OCI-LY3 (cell line): ENCODE data around the gene MYPN.

Experiments
- H2AFZ ChIP-seq: fragments of 200-600, 300-600 bp; shearing (Covaris generic); 2 replicates; pipeline ENCODE4 v1.6.0; 2014; ENCODE audit warnings: antibody characterized with exemption, low read depth, low read length
- H3K27ac ChIP-seq: fragments of 200-600, 300-600 bp; sonication (generic); 2 replicates; pipeline ENCODE4 v1.5.1; 2014; ENCODE audit warnings: mild to moderate bottlenecking, low read length, moderate library complexity, mixed read lengths
- H3K27me3 ChIP-seq: fragments of 200-600, 300-600 bp; sonication (generic); 2 replicates; pipeline ENCODE4 v1.6.1; 2014; ENCODE audit warnings: low read depth, low read length, mixed read lengths
- H3K36me3 ChIP-seq: fragments of 200-600, 300-600 bp; sonication (generic); replicated peaks from 2 replicates; pipeline ENCODE3; 2014; ENCODE audit warnings: low read depth, low read length, mixed read lengths
- H3K4me1 ChIP-seq: fragments of 300-600, 200-600 bp; sonication (generic); 2 replicates; pipeline ENCODE4 v1.6.1; 2014; ENCODE audit warnings: low read length, mixed read lengths
- H3K4me2 ChIP-seq: fragments of 200-600, 300-600 bp; sonication (generic); 2 replicates; pipeline ENCODE4 v1.6.1; 2014; ENCODE audit warnings: low read length, mixed read lengths
- H3K4me3 ChIP-seq: fragments of 300-600, 200-600 bp; sonication (generic); 2 replicates; pipeline ENCODE4 v1.5.1; 2014; ENCODE audit warnings: antibody characterized with exemption, mild to moderate bottlenecking, low read length, moderate library complexity
- H3K79me2 ChIP-seq: fragments of 300-600, 200-600 bp; shearing (Covaris generic); 2 replicates; pipeline ENCODE4 v1.6.1; 2014; ENCODE audit warnings: mild to moderate bottlenecking, low read length, mixed read lengths
- H3K9ac ChIP-seq: fragments of 300-600, 200-600 bp; shearing (Covaris generic); 2 replicates; pipeline ENCODE4 v1.6.0; 2014; ENCODE audit warnings: mild to moderate bottlenecking, low read length, moderate library complexity
- H3K9me3 ChIP-seq: fragments of 200-600, 300-600 bp; shearing (Covaris generic); 2 replicates; pipeline ENCODE4 v1.6.1; 2014; ENCODE audit warnings: low read length, mixed read lengths; ENCODE audit not compliant: insufficient read depth
- H4K20me1 ChIP-seq: fragments of 200-600, 300-600 bp; sonication (generic); 2 replicates; pipeline ENCODE4 v1.6.1; 2016; ENCODE audit warnings: low read length, mixed read lengths; ENCODE audit not compliant: insufficient read depth
- EZH2phosphoT487 ChIP-seq: fragments of 200-600 bp; shearing (Covaris generic); IDR thresholded peaks from 2 replicates; pipeline ENCODE4 v1.6.1; 2018; ENCODE audit warnings: antibody characterized with exemption, mixed run types, low read depth
- TF ChIP-seq, protein P1 (sequence below): fragments of 200-600, 300-600 bp; sonication (generic); IDR thresholded peaks from 2 replicates; pipeline ENCODE4 v1.5.1; 2014; ENCODE audit warnings: antibody characterized with exemption, low read length, low read depth

Gene MYPN

DNA sequence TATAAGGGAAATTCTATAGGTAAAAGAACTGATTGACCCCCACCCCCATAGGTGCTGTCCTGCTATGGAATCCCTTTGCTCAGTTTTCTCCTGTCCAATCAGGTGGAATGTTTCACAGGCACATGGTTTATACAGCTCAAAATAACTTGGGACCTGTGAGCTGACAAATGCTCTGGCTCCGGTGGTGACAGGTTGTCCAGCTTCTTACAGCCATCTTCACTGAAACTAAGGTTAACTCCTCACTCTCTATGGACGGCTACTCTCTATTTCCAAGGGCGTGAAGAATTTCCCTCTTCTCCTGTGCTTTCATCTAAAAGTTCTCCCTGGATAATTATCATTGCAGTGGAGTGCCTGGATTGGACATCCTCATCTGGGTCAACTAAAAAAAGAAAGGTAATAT is at the start of gene MYPN:
Gene MYPN, plus strand, starts transcription at position 158 of the 400 bp plus-strand sequence. CDS start 11,951 bp downstream, outside the sequence.
- TF ChIP-seq EZH2phosphoT487, result no peak
- Histone ChIP-seq H3K36me3 (no peaks in the 10 kb centered on the region), H3K9me3 (no peaks in the 10 kb centered on the region), H3K9ac (no peak within 1 kb of the TSS), H3K4me2 (no peak within 1 kb of the TSS), H3K79me2 (no peaks in the 10 kb centered on the region), H3K4me3 (no peak within 1 kb of the TSS), H4K20me1 (no peaks in the 10 kb centered on the region), H3K4me1 (peaks cover 3% of the 10 kb centered on the region; the same call in 1 of the 2 replicates), H3K27ac (no peak within 1 kb of the TSS), H3K27me3 (no peaks in the 10 kb centered on the region), H2AFZ (no peak within 1 kb of the TSS)

GRCh38 chr10:68067029-68067428 is 42.3 kb upstream of the MYPN start:
- H3K9ac ChIP-seq, result no peak overlapping the region
- H3K9me3 ChIP-seq, result no peaks in the 10 kb centered on the region
- no peak overlapping the region for H3K27ac ChIP-seq
- no peak overlapping the region for H2AFZ ChIP-seq
- no peak overlapping the region for H3K4me3 ChIP-seq
- peaks cover 18% of the 10 kb centered on the region for H3K4me1 ChIP-seq
- H3K4me2 ChIP-seq, result no peak overlapping the region; the same call in 1 of the 2 replicates
- peaks cover 3% of the 10 kb centered on the region; the same call in 1 of the 2 replicates for H4K20me1 ChIP-seq
- TF ChIP-seq EZH2phosphoT487, result no peak
- TF ChIP-seq, protein P1, sequence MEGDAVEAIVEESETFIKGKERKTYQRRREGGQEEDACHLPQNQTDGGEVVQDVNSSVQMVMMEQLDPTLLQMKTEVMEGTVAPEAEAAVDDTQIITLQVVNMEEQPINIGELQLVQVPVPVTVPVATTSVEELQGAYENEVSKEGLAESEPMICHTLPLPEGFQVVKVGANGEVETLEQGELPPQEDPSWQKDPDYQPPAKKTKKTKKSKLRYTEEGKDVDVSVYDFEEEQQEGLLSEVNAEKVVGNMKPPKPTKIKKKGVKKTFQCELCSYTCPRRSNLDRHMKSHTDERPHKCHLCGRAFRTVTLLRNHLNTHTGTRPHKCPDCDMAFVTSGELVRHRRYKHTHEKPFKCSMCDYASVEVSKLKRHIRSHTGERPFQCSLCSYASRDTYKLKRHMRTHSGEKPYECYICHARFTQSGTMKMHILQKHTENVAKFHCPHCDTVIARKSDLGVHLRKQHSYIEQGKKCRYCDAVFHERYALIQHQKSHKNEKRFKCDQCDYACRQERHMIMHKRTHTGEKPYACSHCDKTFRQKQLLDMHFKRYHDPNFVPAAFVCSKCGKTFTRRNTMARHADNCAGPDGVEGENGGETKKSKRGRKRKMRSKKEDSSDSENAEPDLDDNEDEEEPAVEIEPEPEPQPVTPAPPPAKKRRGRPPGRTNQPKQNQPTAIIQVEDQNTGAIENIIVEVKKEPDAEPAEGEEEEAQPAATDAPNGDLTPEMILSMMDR, result no peak
- peaks cover 15% of the 10 kb centered on the region for H3K79me2 ChIP-seq
- H3K27me3 ChIP-seq, result no peaks in the 10 kb centered on the region
- H3K36me3 ChIP-seq, result peaks cover 10% of the 10 kb centered on the region

DNA sequence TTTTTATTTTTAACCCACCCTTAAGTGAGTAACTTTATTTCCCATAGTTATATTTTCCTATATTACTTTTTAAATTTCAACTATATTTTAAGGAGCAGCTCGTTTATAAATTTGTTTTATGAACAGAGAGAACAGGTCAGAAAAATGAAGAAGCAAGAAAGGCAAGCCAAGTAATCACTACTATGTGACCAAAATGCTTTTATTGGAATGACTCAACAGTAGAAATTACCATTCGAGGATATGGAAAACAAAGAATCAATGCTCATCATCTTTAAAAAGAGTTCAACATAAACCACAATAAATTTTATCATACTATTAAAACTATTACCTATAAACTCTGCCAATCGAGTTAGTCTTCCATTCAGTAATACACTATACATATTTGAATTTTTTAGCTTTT is 41.8 kb upstream of the MYPN start:
- H3K79me2 ChIP-seq, result peaks cover 19% of the 10 kb centered on the region
- no peak for TF ChIP-seq EZH2phosphoT487
- TF ChIP-seq, protein P1, result no peak
- no peak overlapping the region for H3K4me3 ChIP-seq
- no peak overlapping the region for H3K27ac ChIP-seq
- peaks cover 3% of the 10 kb centered on the region; the same call in 1 of the 2 replicates for H4K20me1 ChIP-seq
- H3K9ac ChIP-seq, result no peak overlapping the region
- no peaks in the 10 kb centered on the region for H3K9me3 ChIP-seq
- H3K36me3 ChIP-seq, result peaks cover 10% of the 10 kb centered on the region
- H3K4me2 ChIP-seq, result peak overlapping the region; percentile 34
- no peaks in the 10 kb centered on the region for H3K27me3 ChIP-seq
- H2AFZ ChIP-seq, result no peak overlapping the region
- H3K4me1 ChIP-seq, result peaks cover 21% of the 10 kb centered on the region

DNA sequence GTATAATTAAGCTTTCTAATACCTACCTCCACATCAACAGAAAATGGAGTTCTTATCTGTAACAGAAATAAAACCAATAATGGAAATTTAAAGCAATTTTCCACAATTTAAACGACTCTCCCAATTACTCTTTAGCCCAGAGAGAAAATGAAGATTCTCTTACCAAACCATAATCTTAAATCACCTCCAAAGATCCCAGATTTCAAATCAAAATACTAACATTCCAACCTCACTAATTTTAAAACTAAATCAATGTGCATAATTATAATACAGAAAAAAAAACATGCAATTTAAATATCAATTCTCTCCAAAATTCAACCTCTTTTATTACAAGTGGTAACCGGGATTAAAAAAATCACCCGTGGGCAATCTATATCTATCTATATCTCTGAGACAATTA is 35.7 kb upstream of the MYPN start:
- H4K20me1 ChIP-seq, result no peaks in the 10 kb centered on the region
- peaks cover 28% of the 10 kb centered on the region for H3K4me1 ChIP-seq
- no peak for TF ChIP-seq EZH2phosphoT487
- TF ChIP-seq, protein P1, result no peak
- peak overlapping the region; percentile 87 for H3K4me3 ChIP-seq
- peak overlapping the region; percentile 86 for H3K9ac ChIP-seq
- no peaks in the 10 kb centered on the region for H3K27me3 ChIP-seq
- no peaks in the 10 kb centered on the region for H3K9me3 ChIP-seq
- peaks cover 40% of the 10 kb centered on the region for H3K79me2 ChIP-seq
- 0 out of 2 replicates have a peak overlapping the region, but pooled peaks have one; percentile 89 for H3K27ac ChIP-seq
- no peak overlapping the region for H2AFZ ChIP-seq
- H3K36me3 ChIP-seq, result no peaks in the 10 kb centered on the region
- peak overlapping the region; percentile 69 for H3K4me2 ChIP-seq
